Measurements from ENCODE around the gene SUPT4H1. TPM values are rescaled to one million over a fixed set of nuclear protein-coding genes. Genes with fewer than 3 reads are reported as not detected.

SUPT4H1 gene
- total and polyA plus RNA-seq, 2 donors (not counting 1 experiment from before 2014, with no cell fraction given) = 30.2 to 60.1 TPM

DNA sequence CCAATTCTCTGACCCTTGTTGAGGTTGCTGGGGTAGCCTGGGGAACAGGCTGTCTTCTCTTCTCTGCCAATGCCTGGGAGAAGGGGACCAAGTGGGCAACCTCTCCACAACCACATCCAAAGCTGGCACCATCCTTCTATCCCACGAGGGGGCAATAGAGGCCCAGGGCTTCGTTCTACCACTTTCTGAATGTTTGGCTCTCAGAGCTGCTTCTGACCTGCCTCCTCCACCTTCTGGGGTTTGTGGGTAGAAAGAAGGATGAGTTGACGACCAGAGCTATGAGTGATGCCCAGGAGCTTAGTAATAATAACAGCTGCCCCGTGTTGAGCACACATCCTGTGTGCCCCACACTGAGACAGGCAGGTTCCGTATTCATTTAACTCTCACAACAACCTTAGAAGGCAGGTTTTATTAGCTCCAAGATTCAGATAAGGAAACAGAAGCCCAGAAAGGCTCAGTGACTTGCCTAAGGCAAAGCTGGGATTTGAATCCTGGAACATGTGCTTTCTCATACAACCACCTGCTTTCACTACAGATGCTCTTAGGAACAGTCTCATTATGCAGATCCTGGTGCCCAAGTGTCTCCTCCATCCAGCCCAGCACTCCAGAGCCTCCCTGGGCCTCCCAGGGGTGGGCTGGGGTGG, 34.5 kb downstream of the SUPT4H1 start:
- Mint-ChIP-seq H3K27ac (peak overlapping the region; percentile 96), H3K9me3 (ENCODE audit: insufficient read depth) (no peaks in the 10 kb centered on the region), H3K4me3 (peak overlapping the region; percentile 33), H3K4me1 (peaks cover 14% of the 10 kb centered on the region), H3K27me3 (no peaks in the 10 kb centered on the region)
- no peak overlapping the region for H3K9ac ChIP-seq (ENCODE audit: low read length)
- H3K4me1 ChIP-seq (ENCODE audit: control insufficient read depth in 2 of 2, insufficient read depth in 2 of 2, low read length in 2 of 2) = peaks cover 11 to 12% of the 10 kb centered on the region in 2 donors
- H3K4me3 ChIP-seq (ENCODE audit: control extremely low read depth in 1 of 5, extremely low read depth in 1 of 5, insufficient read depth in 1 of 5, low read depth in 2 of 5, low read length in 4 of 5) = no peak overlapping the region
- ATAC-seq (ENCODE audit: low read depth) (peak; percentile 97), DNase-seq (peak; percentile 87)
- ChIA-PET POLR2A (interaction anchor here (0.5 to 5.5 kb wide), 15 partner anchors 9 to 342 kb away, joined by 3 to 46 read pairs (median 10); partner anchors contain the start of genes HSF5, RNF43, SUPT4H1 and TSPOAP1), CTCF (interaction anchor here (0.6 to 17.9 kb wide), 50 partner anchors 9 to 789 kb away, joined by 3 to 587 read pairs (median 6); partner anchors contain the start of genes HSF5, RNF43, SUPT4H1 and TRIM37)
- H3K4me2 ChIP-seq (replicated peaks; ENCODE audit: low read depth, low read length, poor library complexity, severe bottlenecking) = peak overlapping the region; percentile 33
- H3K27ac ChIP-seq (ENCODE audit: low read length in 2 of 2) = peak overlapping the region; percentile 53 to 76
- H3K36me3 ChIP-seq (replicated peaks in 1 of 2; ENCODE audit: control extremely low read depth in 1 of 2, control insufficient read depth in 1 of 2, extremely low read depth in 1 of 2, insufficient read depth in 2 of 2, low read length in 1 of 2) = no peaks in the 10 kb centered on the region
- no peak for TF ChIP-seq EZH2 (IDR thresholded peaks at IDR 0.05; ENCODE audit: borderline replicate concordance, insufficient read depth, low read depth, low read length, poor library complexity, severe bottlenecking)
- TF ChIP-seq, protein P1, sequence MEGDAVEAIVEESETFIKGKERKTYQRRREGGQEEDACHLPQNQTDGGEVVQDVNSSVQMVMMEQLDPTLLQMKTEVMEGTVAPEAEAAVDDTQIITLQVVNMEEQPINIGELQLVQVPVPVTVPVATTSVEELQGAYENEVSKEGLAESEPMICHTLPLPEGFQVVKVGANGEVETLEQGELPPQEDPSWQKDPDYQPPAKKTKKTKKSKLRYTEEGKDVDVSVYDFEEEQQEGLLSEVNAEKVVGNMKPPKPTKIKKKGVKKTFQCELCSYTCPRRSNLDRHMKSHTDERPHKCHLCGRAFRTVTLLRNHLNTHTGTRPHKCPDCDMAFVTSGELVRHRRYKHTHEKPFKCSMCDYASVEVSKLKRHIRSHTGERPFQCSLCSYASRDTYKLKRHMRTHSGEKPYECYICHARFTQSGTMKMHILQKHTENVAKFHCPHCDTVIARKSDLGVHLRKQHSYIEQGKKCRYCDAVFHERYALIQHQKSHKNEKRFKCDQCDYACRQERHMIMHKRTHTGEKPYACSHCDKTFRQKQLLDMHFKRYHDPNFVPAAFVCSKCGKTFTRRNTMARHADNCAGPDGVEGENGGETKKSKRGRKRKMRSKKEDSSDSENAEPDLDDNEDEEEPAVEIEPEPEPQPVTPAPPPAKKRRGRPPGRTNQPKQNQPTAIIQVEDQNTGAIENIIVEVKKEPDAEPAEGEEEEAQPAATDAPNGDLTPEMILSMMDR (IDR thresholded peaks at IDR 0.05) = peak; percentile 84
- no peaks in the 10 kb centered on the region for H3K27me3 ChIP-seq (replicated peaks in 1 of 4; ENCODE audit: control extremely low read depth in 1 of 4, control insufficient read depth in 3 of 4, insufficient read depth in 4 of 4, low read length in 3 of 4)
- H3K79me2 ChIP-seq (ENCODE audit: control insufficient read depth, insufficient read depth, low read length) = peaks cover 19% of the 10 kb centered on the region
- peak overlapping the region; percentile 48 for H2AFZ ChIP-seq (ENCODE audit: insufficient read depth, low read depth, low read length, poor library complexity, severe bottlenecking)
- intact Hi-C loops (cut with micrococcal nuclease) = loop anchor here (1.0 kb wide), 8 partner anchors 12 to 197 kb away; partner anchors contain the start of genes MTMR4, RNF43 and SUPT4H1
- no peaks in the 10 kb centered on the region for H3K9me3 ChIP-seq (ENCODE audit: control extremely low read depth in 1 of 3, control insufficient read depth in 2 of 3, insufficient read depth in 1 of 3, low read length in 2 of 3)
- no peaks in the 10 kb centered on the region for H4K20me1 ChIP-seq (ENCODE audit: control insufficient read depth, insufficient read depth, low read length, poor library complexity, severe bottlenecking)
- 40% methylated on average over 1 of the region's 5 CpGs for WGBS (ENCODE audit: insufficient coverage)
